ENCODE results near the gene BCR. TPM values are rescaled to one million over a fixed set of nuclear protein-coding genes. Genes with fewer than 3 reads are reported as not detected.

The BCR gene
- total and polyA plus RNA-seq, 2 of the 13 experiments (the other 11 are each of a cell fraction or from before 2014, with no cell fraction given) = 19.9 to 33.6 TPM

- TF ChIP-seq HMG20A (CRISPR knock-in tag; IDR thresholded peaks at IDR 0.05; ENCODE audit: borderline replicate concordance) = 0 out of 2 replicates have a peak, but pooled peaks have one; percentile 17
- TF ChIP-seq TFDP2 (CRISPR knock-in tag; IDR thresholded peaks at IDR 0.05) = no peak
- TF ChIP-seq BRCA1 (CRISPR knock-in tag; IDR thresholded peaks at IDR 0.05) = no peak
- TF ChIP-seq SOX13 (IDR thresholded peaks at IDR 0.05) = no peak
- peak in 1 of 2 experiments; percentile 87; a peak in 2 of 4 replicates for TF ChIP-seq SOX13 (CRISPR knock-in tag; conservative IDR thresholded peaks at IDR 0.05 in 1 of 2, IDR thresholded peaks at IDR 0.05 in 1 of 2)
- no peak for TF ChIP-seq ZNF296 (CRISPR knock-in tag; conservative IDR thresholded peaks at IDR 0.05)
- TF ChIP-seq PATZ1 (CRISPR knock-in tag; IDR thresholded peaks at IDR 0.05) = peak; percentile 87
- 0 out of 2 replicates have a peak, but pooled peaks have one; percentile 17 for TF ChIP-seq MAX (IDR thresholded peaks at IDR 0.05)
- TF ChIP-seq BRF2 (CRISPR knock-in tag; IDR thresholded peaks at IDR 0.05) = no peak
- peak; percentile 73 for TF ChIP-seq PAXIP1 (CRISPR knock-in tag; conservative IDR thresholded peaks at IDR 0.05)
- TF ChIP-seq ZBTB38 (CRISPR knock-in tag; IDR thresholded peaks at IDR 0.05) = peak; percentile 64
- 0 out of 2 replicates have a peak, but pooled peaks have one; percentile 66 for TF ChIP-seq ZNF740 (CRISPR knock-in tag; IDR thresholded peaks at IDR 0.05)
- no peak for TF ChIP-seq FOXP1 (IDR thresholded peaks at IDR 0.05)
- TF ChIP-seq FOXP1 (CRISPR knock-in tag; IDR thresholded peaks at IDR 0.05) = 0 out of 2 replicates have a peak, but pooled peaks have one; percentile 14
- peak; percentile 39; the same call in 1 of the 2 replicates for TF ChIP-seq ZNF292 (CRISPR knock-in tag; IDR thresholded peaks at IDR 0.05; ENCODE audit: borderline replicate concordance, low read depth)
- TF ChIP-seq MED1 (CRISPR knock-in tag; IDR thresholded peaks at IDR 0.05) = 0 out of 2 replicates have a peak, but pooled peaks have one; percentile 29
- TF ChIP-seq ZBTB8A (CRISPR knock-in tag; IDR thresholded peaks at IDR 0.05; ENCODE audit: borderline replicate concordance, low read depth) = no peak
Observed at GRCh38 chr22:23283591-23284503, 103.5 kb downstream of the BCR start (continued).
